Stimulated activated CD8-positive, alpha-beta memory T cell treated with anti-CD3 and anti-CD28 coated beads, Interleukin-2, amount 100 ng/mL, for 48 hours (primary cell): ENCODE results near the gene SLC11A1.

Source experiments
- DNase-seq, 2 donors: peaks; one replicate each; pipeline ENCODE4 v3.0.0-alpha.2; 2020; ENCODE audit warnings: low read depth in 2 of 2

The SLC11A1 gene

GRCh38 chr2:218435003-218435982 lies 53.2 kb downstream of the SLC11A1 start:
- no peak for DNase-seq

- DNase-seq: no peak
These were observed 54.9 kb downstream of the SLC11A1 start for GRCh38 chr2:218436992-218437391.

- no peak for DNase-seq
These were observed 55.9 kb downstream of the SLC11A1 start for GRCh38 chr2:218437969-218438368.

- DNase-seq: no peak
These were observed 56.5 kb downstream of the SLC11A1 start for GRCh38 chr2:218438596-218438995.

GRCh38 chr2:218444692-218445357 lies 62.8 kb downstream of the SLC11A1 start:
- no peak for DNase-seq

GRCh38 chr2:218445602-218446001 lies 63.5 kb downstream of the SLC11A1 start:
- no peak for DNase-seq
